ENCODE measurements around the gene ANKS1A. TPM values are rescaled to one million over a fixed set of nuclear protein-coding genes. Genes with fewer than 3 reads are reported as not detected.

ANKS1A gene
- total RNA-seq, 1 experiment from 2014 or later: 24.0 TPM

GRCh38 chr6:35058358-35058675, 169.3 kb downstream of the ANKS1A start:
- no peak overlapping the region for H3K4me3 Mint-ChIP-seq (ENCODE audit: unreplicated experiment)
- no peaks in the 10 kb centered on the region for H3K9me3 ChIP-seq
- no TSS peak for BruUV-seq (replicated peaks)
- no peaks in the 10 kb centered on the region for H3K9me3 Mint-ChIP-seq (ENCODE audit: unreplicated experiment)
- H3K4me1 Mint-ChIP-seq (ENCODE audit: low read depth, unreplicated experiment): no peaks in the 10 kb centered on the region
- ChIA-PET CTCF (interaction anchor here (0.6 kb wide), 1 partner anchor 1025 kb away, joined by 3 read pairs; no protein-coding TSS in a partner anchor), POLR2A (no interaction called here)
- H3K27me3 ChIP-seq (replicated peaks; ENCODE audit: control insufficient read depth, insufficient read depth, low read length): no peaks in the 10 kb centered on the region
- H3K36me3 ChIP-seq (ENCODE audit: control insufficient read depth, insufficient read depth, low read length): peaks cover 1% of the 10 kb centered on the region
- H3K27me3 Mint-ChIP-seq (ENCODE audit: insufficient read depth, unreplicated experiment): no peaks in the 10 kb centered on the region
- no peak overlapping the region for H3K4me3 ChIP-seq (ENCODE audit: low read depth, low read length)
- no peak overlapping the region for H3K27ac Mint-ChIP-seq (ENCODE audit: unreplicated experiment)
- no peak for DNase-seq
- no peaks in the 10 kb centered on the region for H3K4me1 ChIP-seq
- H3K36me3 Mint-ChIP-seq (ENCODE audit: insufficient read depth, unreplicated experiment): peaks cover 22% of the 10 kb centered on the region
- intact Hi-C loops (cut with micrococcal nuclease; ENCODE audit: unreplicated experiment): no loop called here
- no peak for TF ChIP-seq CTCF (IDR thresholded peaks at IDR 0.05; ENCODE audit: insufficient read depth in 1 of 2, low read depth in 1 of 2, low read length in 1 of 2, severe bottlenecking in 1 of 2, unreplicated experiment in 1 of 2)

DNA sequence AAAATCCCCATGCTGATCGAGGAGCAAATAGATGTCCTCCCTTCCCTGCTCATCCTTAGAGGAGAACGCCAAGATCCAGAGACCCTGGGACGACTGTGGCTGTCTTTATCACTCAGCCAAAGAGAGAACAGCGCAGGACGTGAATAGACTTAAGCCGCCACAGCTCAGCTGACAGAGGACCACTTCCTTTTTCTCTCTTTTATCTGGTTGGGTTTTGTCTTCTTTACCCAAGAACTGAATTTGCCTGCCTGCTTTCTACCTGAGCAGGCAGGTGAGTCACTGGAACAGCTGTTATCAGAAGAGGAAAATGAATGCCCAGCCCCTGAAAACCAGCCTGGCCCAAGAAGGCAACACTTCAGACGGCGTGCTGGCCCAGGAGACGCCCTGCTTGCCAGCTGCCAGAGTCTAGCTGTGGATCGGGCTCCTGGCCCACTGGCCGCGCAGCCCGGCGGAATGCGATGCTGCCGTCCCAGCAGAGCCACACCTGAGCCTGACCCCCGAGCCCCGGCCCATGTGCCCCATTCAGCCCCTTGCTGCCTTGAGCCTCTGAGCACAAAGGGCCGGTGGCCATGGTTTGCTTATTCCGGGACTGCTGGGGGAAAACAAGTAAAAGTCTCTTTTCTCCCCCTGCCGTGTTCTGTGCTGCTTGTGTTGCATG, 169.9 kb downstream of the ANKS1A start:
- Mint-ChIP-seq H3K27me3 (ENCODE audit: insufficient read depth, unreplicated experiment) (no peaks in the 10 kb centered on the region), H3K27ac (ENCODE audit: unreplicated experiment) (no peak overlapping the region), H3K4me3 (ENCODE audit: unreplicated experiment) (no peak overlapping the region), H3K9me3 (ENCODE audit: unreplicated experiment) (no peaks in the 10 kb centered on the region), H3K4me1 (ENCODE audit: low read depth, unreplicated experiment) (no peaks in the 10 kb centered on the region), H3K36me3 (ENCODE audit: insufficient read depth, unreplicated experiment) (peaks cover 29% of the 10 kb centered on the region)
- Histone ChIP-seq H3K9me3 (no peaks in the 10 kb centered on the region), H3K4me3 (ENCODE audit: low read depth, low read length) (no peak overlapping the region), H3K27me3 (replicated peaks; ENCODE audit: control insufficient read depth, insufficient read depth, low read length) (no peaks in the 10 kb centered on the region), H3K36me3 (ENCODE audit: control insufficient read depth, insufficient read depth, low read length) (peaks cover 1% of the 10 kb centered on the region), H3K4me1 (no peaks in the 10 kb centered on the region)
- POLR2A ChIA-PET: no interaction called here
- no peak for TF ChIP-seq CTCF (IDR thresholded peaks at IDR 0.05; ENCODE audit: insufficient read depth in 1 of 2, low read depth in 1 of 2, low read length in 1 of 2, severe bottlenecking in 1 of 2, unreplicated experiment in 1 of 2)
- CTCF ChIA-PET: no interaction called here
- no TSS peak for BruUV-seq (replicated peaks)
- DNase-seq: no peak
- intact Hi-C loops (cut with micrococcal nuclease; ENCODE audit: unreplicated experiment): no loop called here

- DNase-seq: no peak
- Mint-ChIP-seq H3K27ac (ENCODE audit: unreplicated experiment) (no peak overlapping the region), H3K9me3 (ENCODE audit: unreplicated experiment) (no peaks in the 10 kb centered on the region), H3K27me3 (ENCODE audit: insufficient read depth, unreplicated experiment) (no peaks in the 10 kb centered on the region), H3K36me3 (ENCODE audit: insufficient read depth, unreplicated experiment) (peaks cover 25% of the 10 kb centered on the region), H3K4me1 (ENCODE audit: low read depth, unreplicated experiment) (no peaks in the 10 kb centered on the region), H3K4me3 (ENCODE audit: unreplicated experiment) (no peak overlapping the region)
- ChIA-PET CTCF (interaction anchor here (1.0 kb wide), 1 partner anchor 73 kb away, joined by 4 read pairs; no protein-coding TSS in a partner anchor), POLR2A (no interaction called here)
- Histone ChIP-seq H3K36me3 (ENCODE audit: control insufficient read depth, insufficient read depth, low read length) (no peaks in the 10 kb centered on the region; the same call in none of the 2 replicates), H3K27me3 (replicated peaks; ENCODE audit: control insufficient read depth, insufficient read depth, low read length) (no peaks in the 10 kb centered on the region), H3K4me3 (ENCODE audit: low read depth, low read length) (no peak overlapping the region), H3K9me3 (no peaks in the 10 kb centered on the region), H3K4me1 (no peaks in the 10 kb centered on the region)
- no TSS peak for BruUV-seq (replicated peaks)
- TF ChIP-seq CTCF (IDR thresholded peaks at IDR 0.05; ENCODE audit: insufficient read depth in 1 of 2, low read depth in 1 of 2, low read length in 1 of 2, severe bottlenecking in 1 of 2, unreplicated experiment in 1 of 2): no peak
- intact Hi-C loops (cut with micrococcal nuclease; ENCODE audit: unreplicated experiment): no loop called here
Measured at GRCh38 chr6:35059596-35060345, 170.7 kb downstream of the ANKS1A start.
